Parathyroid adenoma (tissue), 2 donors: Measurements from ENCODE around the gene LIN7A.
"Not testable (repeated sequence)": the region's sequence is repeated elsewhere in the genome, so short reads cannot be mapped to it uniquely, and the experiment has no call there.

ENCODE experiments used
- H2AFZ ChIP-seq: fragments of 300-600 bp; sonication (generic); one replicate; pipeline ENCODE4 v1.7.0; 2017; ENCODE audit warnings: antibody characterized with exemption, mild to moderate bottlenecking
- H3K27ac ChIP-seq: fragments of 300-600 bp; sonication (generic); one replicate; pipeline ENCODE4 v1.7.0; 2017
- H3K27me3 ChIP-seq: fragments of 300-600 bp; sonication (generic); one replicate; pipeline ENCODE4 v1.7.0; 2017; ENCODE audit warnings: low read length; ENCODE audit not compliant: control insufficient read depth, insufficient read depth
- H3K36me3 ChIP-seq: fragments of 300-600 bp; sonication (generic); one replicate; pipeline ENCODE4 v1.7.0; 2017; ENCODE audit warnings: low read length; ENCODE audit not compliant: control insufficient read depth, insufficient read depth
- H3K4me1 ChIP-seq: fragments of 300-600 bp; sonication (generic); one replicate; pipeline ENCODE4 v1.7.0; 2017; ENCODE audit warnings: control low read depth
- H3K4me2 ChIP-seq: fragments of 300-600 bp; sonication (generic); one replicate; pipeline ENCODE4 v1.7.0; 2017; ENCODE audit warnings: low read length
- H3K4me3 ChIP-seq: fragments of 300-600 bp; sonication (generic); one replicate; pipeline ENCODE4 v1.7.0; 2017; ENCODE audit warnings: low read depth, low read length
- H3K79me2 ChIP-seq: fragments of 300-600 bp; sonication (generic); one replicate; pipeline ENCODE4 v1.7.0; 2017; ENCODE audit warnings: control low read depth
- H3K9ac ChIP-seq: fragments of 300-600 bp; sonication (generic); one replicate; pipeline ENCODE4 v1.7.0; 2017; ENCODE audit warnings: mild to moderate bottlenecking
- H3K9me3 ChIP-seq: fragments of 300-600 bp; sonication (generic); one replicate; pipeline ENCODE4 v1.7.0; 2017; ENCODE audit warnings: low read length; ENCODE audit not compliant: control insufficient read depth
- TF ChIP-seq, protein P1 (sequence below): fragments of 300-600 bp; sonication (generic); IDR thresholded peaks from one replicate; pipeline ENCODE4 v1.7.0; 2017; ENCODE audit warnings: antibody characterized with exemption, mild to moderate bottlenecking
- donor health status: primary hyperparathyroidism.

The LIN7A gene

DNA sequence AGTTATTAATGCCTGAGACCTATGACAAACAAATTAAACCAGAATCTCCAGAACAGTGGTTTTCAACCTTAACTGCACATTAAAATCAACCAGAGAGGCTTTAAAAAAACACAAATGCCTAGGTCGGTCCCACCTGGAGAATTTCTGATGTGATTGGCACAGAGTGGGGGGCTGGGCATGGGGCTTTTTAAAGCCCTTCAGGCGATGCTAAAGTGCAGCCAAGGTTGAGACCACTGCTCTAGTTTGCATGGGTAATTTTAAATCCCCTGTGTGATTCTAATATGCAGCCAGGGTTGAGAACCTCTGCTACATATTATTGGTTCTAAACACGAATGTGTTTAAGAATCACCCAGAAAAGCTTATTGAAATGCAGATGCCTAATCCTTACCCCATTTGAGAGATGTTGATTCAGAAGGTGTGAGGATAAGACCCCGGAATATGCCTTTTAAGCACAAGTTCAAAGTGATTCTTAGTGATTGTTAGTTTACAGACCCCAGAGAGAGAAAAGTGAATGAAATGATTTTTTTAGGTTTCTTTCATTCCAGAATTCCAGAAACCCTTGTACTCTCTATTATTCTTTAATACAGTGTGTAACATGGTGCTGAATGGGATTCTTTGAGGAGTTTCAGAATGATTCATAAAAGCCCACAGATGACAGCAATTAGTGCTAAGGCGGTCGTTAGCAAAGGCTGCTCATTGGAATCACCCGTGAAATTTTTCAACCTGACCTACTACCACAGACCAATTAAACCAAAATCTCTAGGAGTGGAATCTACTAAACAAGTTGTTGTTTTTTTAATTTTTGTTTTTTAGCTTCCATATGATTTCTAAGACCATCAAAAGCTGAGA lies 44.9 kb downstream of the LIN7A start:
- Histone ChIP-seq H3K36me3 (no peaks in the 10 kb centered on the region), H3K4me2 (no peak overlapping the region), H3K27ac (no peak overlapping the region), H3K4me3 (no peak overlapping the region), H2AFZ (no peak overlapping the region), H3K4me1 (no peaks in the 10 kb centered on the region), H3K79me2 (no peaks in the 10 kb centered on the region), H3K27me3 (no peaks in the 10 kb centered on the region), H3K9me3 (no peaks in the 10 kb centered on the region), H3K9ac (no peak overlapping the region)
- TF ChIP-seq, protein P1, sequence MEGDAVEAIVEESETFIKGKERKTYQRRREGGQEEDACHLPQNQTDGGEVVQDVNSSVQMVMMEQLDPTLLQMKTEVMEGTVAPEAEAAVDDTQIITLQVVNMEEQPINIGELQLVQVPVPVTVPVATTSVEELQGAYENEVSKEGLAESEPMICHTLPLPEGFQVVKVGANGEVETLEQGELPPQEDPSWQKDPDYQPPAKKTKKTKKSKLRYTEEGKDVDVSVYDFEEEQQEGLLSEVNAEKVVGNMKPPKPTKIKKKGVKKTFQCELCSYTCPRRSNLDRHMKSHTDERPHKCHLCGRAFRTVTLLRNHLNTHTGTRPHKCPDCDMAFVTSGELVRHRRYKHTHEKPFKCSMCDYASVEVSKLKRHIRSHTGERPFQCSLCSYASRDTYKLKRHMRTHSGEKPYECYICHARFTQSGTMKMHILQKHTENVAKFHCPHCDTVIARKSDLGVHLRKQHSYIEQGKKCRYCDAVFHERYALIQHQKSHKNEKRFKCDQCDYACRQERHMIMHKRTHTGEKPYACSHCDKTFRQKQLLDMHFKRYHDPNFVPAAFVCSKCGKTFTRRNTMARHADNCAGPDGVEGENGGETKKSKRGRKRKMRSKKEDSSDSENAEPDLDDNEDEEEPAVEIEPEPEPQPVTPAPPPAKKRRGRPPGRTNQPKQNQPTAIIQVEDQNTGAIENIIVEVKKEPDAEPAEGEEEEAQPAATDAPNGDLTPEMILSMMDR: no peak

DNA sequence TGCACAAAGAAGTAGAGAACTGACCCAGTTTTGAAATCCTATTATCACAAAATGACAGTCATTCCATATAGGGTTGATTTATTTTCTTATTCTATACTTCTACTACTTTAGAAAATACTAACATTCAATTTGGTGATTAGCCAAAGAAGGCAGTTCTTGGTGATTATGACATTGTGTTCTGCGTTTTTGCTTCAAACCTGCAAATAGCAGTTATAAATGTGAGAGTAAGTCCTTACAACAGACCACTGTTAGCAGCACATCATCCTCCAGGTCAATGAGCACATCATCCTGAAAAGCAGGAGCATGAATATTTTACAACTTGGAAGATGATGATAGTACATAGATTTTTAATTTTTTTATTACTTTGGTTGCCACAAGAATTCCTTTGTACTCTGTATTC lies 53.1 kb downstream of the LIN7A start:
- H3K4me2 ChIP-seq: no peak overlapping the region
- TF ChIP-seq, protein P1: no peak
- H2AFZ ChIP-seq: no peak overlapping the region

DNA sequence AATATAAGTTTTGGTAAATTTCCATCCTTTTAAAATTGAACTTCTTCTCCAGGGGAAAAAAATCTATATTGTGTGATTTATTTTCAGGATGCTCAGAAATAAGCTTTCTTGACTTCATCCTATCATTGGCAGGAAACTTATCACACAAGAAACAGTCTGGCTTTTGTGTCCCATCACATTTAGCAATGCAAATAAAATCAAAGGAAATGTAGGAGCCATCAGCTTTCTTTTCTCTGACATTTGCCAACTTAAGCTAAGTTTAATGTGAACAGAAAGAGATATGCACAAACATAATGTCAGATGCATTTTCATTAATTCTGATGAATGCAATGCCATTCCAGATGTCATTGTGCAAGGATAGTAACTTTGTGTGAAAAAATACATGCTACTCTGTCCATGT lies 56.6 kb downstream of the LIN7A start:
- Histone ChIP-seq H3K9me3 (no peaks in the 10 kb centered on the region), H3K4me2 (no peak overlapping the region), H3K79me2 (no peaks in the 10 kb centered on the region), H3K9ac (no peak overlapping the region), H2AFZ (no peak overlapping the region), H3K4me1 (no peaks in the 10 kb centered on the region), H3K4me3 (no peak overlapping the region), H3K27ac (no peak overlapping the region), H3K27me3 (no peaks in the 10 kb centered on the region), H3K36me3 (no peaks in the 10 kb centered on the region)
- TF ChIP-seq, protein P1: no peak

More for the DNA sequence above, 53.1 kb downstream of the LIN7A start:
- H3K9ac ChIP-seq: no peak overlapping the region
- no peaks in the 10 kb centered on the region for H3K4me1 ChIP-seq
- H3K27me3 ChIP-seq: no peaks in the 10 kb centered on the region
- H3K36me3 ChIP-seq: no peaks in the 10 kb centered on the region
- no peak overlapping the region for H3K27ac ChIP-seq
- H3K79me2 ChIP-seq: no peaks in the 10 kb centered on the region
- no peaks in the 10 kb centered on the region for H3K9me3 ChIP-seq
- no peak overlapping the region for H3K4me3 ChIP-seq

DNA sequence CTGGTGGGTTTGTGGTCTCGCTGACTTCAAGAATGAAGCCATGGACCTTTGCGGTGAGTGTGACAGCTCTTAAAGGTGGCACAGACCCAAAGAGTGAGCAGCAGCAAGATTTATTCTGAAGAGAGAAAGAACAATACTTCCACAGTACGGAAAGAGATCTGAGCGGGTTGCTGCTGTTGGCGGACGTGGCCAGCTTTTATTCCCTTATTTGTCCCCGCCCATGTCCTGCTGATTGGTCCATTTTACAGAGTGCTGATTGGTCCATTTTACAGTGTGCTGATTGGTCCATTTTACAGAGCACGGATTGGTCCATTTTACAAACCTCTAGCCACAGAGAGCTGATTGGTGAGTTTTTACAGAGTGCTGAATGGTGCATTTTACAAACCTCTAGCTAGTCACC lies 59.3 kb downstream of the LIN7A start:
- H3K36me3 ChIP-seq, H3K9ac ChIP-seq, H3K4me1 ChIP-seq, H3K79me2 ChIP-seq, H3K27ac ChIP-seq, H3K27me3 ChIP-seq, H2AFZ ChIP-seq, H3K9me3 ChIP-seq, H3K4me2 ChIP-seq, H3K4me3 ChIP-seq: not testable (repeated sequence)

DNA sequence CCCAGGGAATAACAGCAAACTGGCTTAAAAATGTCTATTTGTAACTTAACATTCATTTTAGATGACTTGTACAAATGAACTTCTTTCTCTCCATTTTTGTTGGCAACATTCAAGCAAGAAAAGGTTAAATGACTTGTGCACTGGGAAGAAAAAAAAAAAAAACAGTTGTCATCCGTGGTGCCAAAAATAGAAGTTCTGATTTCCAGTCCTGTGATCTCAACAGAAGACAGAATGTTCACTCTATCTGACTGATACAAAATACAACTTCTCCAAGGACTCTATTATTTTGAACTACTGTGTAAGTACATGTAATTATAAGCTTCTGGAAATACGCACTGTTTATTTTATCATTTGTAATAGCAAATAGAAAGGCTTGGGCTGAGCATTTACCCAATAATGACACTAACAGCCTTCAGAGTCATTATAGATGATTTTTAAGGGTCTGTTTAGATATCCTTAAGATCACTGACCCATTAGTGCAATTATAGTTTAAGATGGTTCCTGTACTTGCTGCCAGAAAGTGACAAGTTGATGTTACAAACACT lies 59.9 kb downstream of the LIN7A start:
- TF ChIP-seq, protein P1: no peak
- no peaks in the 10 kb centered on the region for H3K79me2 ChIP-seq
- no peaks in the 10 kb centered on the region for H3K9me3 ChIP-seq
- H3K4me3 ChIP-seq: no peak overlapping the region
- H3K36me3 ChIP-seq: no peaks in the 10 kb centered on the region
- no peak overlapping the region for H3K9ac ChIP-seq
- H3K27me3 ChIP-seq: no peaks in the 10 kb centered on the region
- H3K4me2 ChIP-seq: no peak overlapping the region
- H3K4me1 ChIP-seq: no peaks in the 10 kb centered on the region
- no peak overlapping the region for H3K27ac ChIP-seq
- H2AFZ ChIP-seq: no peak overlapping the region
